HG02981 (cell line): ENCODE measurements around the gene ANO9.
"Not testable (repeated sequence)": the region's sequence is repeated elsewhere in the genome, so short reads cannot be mapped to it uniquely, and the experiment has no call there.

Source experiments
- ATAC-seq: cut with Tn5 transposase; IDR thresholded peaks from one replicate; pipeline ENCODE4 v1.9.1; 2021; ENCODE audit warnings: mild to moderate bottlenecking, moderate library complexity; ENCODE audit not compliant: unreplicated experiment

The ANO9 gene

GRCh38 chr11:389369-389768 lies 52.4 kb downstream of the ANO9 start:
- not testable (repeated sequence) for ATAC-seq

DNA sequence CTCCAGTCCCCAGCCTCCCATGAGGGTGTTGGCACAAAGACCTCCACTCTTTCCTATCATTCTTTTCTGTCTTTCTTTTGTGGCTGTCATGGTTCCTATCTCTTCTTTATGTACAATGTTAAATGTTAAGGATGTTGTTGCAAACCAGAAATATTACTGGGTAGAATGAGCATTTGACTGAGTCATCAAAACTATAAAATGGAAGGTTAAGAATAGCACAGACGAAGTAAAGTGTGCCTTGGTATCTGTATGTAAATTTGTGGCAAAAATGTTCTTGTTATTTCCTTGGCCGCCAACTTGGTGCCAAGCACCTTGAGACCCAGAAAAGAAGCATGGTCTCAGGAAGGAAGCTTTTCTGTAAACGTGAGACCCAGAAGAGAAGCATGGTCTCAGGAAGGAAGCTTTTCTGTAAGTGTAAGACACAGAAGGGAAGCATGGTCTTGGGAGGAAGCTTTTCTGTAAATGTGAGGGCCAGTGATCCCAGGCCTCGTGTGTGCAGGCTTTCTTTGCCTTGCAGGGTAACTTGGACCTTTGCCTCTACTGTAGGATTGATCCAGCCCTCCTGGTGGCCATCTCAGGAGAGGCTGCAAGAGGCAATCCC lies 54.5 kb downstream of the ANO9 start:
- no peak for ATAC-seq

- ATAC-seq, result no peak
These were observed 55.3 kb downstream of the ANO9 start for GRCh38 chr11:386483-386882.

- no peak for ATAC-seq
These were observed 56.0 kb downstream of the ANO9 start for GRCh38 chr11:385594-386351.

GRCh38 chr11:384511-384910 lies 57.3 kb downstream of the ANO9 start:
- no peak for ATAC-seq

- no peak for ATAC-seq
These were observed 58.4 kb downstream of the ANO9 start for GRCh38 chr11:383431-383830.

DNA sequence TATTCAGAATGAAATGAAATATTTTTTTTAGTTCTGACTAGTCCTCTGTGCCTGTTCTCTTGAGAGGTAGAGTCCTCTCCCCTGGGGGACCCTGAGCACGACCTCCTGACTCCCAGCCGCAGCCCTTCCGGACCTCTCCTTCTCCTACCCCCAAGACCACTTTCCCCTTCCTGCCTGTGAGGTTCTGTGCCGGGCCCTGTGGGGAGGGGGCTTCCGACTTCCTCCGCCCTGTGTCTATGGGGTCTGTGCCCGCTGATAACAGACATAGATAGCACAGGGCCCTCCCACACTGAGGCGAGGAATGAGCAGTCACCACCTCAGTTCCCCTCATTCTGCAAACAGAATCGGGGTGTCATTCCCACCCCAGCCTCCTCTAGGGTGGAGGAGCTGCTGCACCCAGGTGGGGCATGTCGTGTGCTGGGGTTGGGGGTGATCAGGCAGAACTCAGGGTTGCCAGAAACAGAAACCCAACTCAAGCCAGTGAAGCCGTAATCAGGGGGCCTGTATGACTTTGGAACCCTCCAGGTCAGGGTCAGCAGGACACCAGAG lies 59.7 kb downstream of the ANO9 start:
- no peak for ATAC-seq

GRCh38 chr11:381501-382072 lies 60.2 kb downstream of the ANO9 start:
- ATAC-seq, result no peak

- ATAC-seq, result no peak
These were observed 60.8 kb downstream of the ANO9 start for GRCh38 chr11:380996-381395.

- no peak for ATAC-seq
These were observed 61.3 kb downstream of the ANO9 start for GRCh38 chr11:380491-380890.

DNA sequence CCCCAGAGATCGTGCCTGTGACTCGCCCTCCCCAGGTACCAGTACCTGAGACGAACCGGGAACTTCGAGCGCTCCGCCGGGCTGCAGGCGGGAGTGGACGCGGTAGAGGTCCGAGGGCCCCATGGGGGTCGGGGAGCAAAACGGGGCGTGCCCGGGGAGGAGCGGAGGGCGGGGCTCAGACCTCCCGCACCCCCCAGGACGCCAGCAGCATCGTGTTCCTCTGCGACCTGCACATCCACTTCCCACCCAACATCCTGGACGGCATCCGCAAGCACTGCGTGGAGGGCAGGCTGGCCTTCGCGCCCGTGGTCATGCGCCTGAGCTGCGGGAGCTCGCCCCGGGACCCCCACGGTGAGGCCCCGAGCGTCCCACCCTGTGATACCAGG lies 61.7 kb downstream of the ANO9 start:
- ATAC-seq, result no peak

DNA sequence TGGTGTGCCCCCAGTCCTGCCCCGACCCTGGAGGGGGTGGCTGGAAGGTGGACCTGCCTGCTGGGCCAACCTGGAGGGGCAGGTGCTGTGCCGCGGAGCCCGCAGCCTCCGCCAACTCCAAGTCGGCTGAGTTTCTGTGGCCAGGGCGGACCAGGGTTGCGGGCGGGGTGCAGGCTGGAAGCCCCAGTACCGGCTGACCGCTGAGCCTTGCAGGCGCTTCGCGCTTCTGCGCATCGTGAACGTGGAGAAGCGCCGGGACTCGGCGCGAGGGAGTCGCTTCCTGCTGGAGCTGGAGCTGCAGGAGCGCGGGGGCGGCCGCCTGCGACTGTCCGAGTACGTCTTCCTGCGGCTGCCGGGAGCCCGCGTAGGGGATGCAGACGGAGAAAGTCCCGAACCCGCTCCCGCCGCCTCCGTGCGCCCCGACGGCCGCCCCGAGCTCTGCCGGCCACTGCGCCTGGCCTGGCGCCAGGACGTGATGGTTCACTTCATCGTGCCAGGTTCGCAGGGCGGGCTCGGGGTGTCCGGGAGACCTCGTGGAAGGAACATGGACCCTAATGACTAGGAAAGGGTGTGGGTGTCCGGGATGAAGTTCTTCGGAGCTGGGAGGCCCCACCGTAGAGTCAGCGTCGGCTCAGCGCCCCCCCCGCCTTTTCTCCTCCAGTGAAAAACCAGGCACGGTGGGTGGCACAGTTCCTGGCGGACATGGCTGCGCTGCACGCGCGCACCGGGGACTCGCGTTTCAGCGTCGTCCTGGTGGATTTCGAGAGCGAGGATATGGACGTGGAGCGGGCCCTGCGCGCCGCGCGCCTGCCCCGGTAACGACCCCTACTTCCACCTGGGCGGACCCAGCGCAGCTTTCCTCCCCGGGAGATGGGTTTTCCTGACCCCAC lies 62.4 kb downstream of the ANO9 start:
- ATAC-seq, result no peak

DNA sequence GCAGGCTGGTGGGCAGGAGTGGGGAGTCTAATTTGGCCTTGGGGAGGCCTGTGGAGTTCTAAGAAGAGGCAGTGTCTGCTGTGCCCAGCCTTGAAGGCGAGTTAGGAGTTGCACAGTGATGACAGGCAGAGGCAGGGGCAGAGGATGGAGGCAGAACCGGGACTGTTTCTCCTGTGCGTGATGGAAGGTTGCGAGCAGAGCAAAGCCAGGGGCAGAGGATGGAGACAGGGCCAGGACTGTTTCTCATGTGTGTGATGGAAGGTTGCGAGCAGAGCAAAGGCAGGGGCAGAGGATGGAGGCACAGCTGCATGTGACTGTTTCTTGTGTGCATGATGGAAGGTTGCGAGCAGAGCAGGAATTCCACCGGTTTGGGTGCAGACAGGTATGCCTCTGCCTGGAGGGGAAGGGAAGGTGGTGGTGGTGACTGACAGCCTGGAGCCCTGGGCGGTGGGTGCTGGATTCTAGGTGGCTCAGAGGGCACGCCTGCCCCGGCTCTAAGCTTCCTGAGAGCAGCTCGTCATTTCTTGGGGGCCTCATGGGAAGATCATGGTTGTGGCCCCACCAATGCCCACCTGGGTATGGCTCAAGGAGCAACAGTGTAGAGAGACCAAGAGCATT lies 63.8 kb downstream of the ANO9 start:
- ATAC-seq, result no peak

GRCh38 chr11:377174-377865 lies 64.5 kb downstream of the ANO9 start:
- no peak for ATAC-seq

DNA sequence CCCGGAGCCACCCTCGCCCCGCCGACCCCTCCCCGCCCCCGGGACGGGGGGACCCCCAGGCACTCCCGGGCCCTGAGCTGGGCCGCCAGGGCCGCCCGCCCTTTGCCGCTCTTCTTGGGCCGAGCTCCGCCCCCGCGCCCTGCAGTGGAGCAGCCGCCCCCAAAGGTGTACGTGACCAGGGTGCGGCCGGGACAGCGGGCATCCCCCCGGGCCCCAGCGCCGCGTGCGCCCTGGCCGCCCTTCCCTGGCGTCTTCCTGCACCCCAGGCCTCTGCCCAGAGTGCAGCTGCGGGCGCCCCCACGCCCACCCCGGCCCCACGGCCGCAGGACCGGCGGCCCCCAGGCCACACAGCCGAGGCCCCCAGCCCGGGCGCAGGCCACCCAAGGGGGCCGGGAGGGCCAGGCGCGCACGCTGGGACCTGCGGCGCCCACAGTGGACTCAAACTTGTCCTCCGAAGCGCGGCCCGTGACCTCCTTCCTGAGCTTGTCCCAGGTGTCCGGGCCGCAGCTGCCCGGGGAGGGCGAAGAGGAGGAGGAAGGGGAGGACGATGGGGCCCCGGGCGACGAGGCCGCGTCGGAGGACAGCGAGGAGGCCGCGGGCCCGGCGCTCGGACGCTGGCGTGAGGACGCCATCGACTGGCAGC lies 65.2 kb downstream of the ANO9 start:
- ATAC-seq, result no peak

- no peak for ATAC-seq
These were observed 66.5 kb downstream of the ANO9 start for GRCh38 chr11:375065-376025.

GRCh38 chr11:373716-374551 lies 67.9 kb downstream of the ANO9 start:
- ATAC-seq, result no peak
